ENCODE data around the gene RNASEH1. TPM values are rescaled to one million over a fixed set of nuclear protein-coding genes. Genes with fewer than 3 reads are reported as not detected.

RNASEH1 gene
- total RNA-seq, 1 donor from 2014 or later: 25.5 TPM

- DNase-seq (ENCODE audit: extremely low spot score, unreplicated experiment): peak; percentile 81
- H3K4me1 Mint-ChIP-seq (ENCODE audit: unreplicated experiment): no peaks in the 10 kb centered on the region
These were observed 46.2 kb upstream of the RNASEH1 start for GRCh38 chr2:3604207-3604877.

GRCh38 chr2:3603536-3604206 is 45.5 kb upstream of the RNASEH1 start:
- no peaks in the 10 kb centered on the region for H3K4me1 Mint-ChIP-seq (ENCODE audit: unreplicated experiment)
- H3K27me3 Mint-ChIP-seq (ENCODE audit: unreplicated experiment): no peaks in the 10 kb centered on the region
- peak; percentile 70 for DNase-seq (ENCODE audit: extremely low spot score, unreplicated experiment)
- no peak for TF ChIP-seq CTCF (IDR thresholded peaks at IDR 0.05)
- no peaks in the 10 kb centered on the region for H3K9me3 Mint-ChIP-seq (ENCODE audit: unreplicated experiment)
- H3K4me3 Mint-ChIP-seq (ENCODE audit: unreplicated experiment): no peak overlapping the region
- no peaks in the 10 kb centered on the region for H3K36me3 Mint-ChIP-seq (ENCODE audit: unreplicated experiment)
- H3K27ac Mint-ChIP-seq (ENCODE audit: unreplicated experiment): no peak overlapping the region

More at GRCh38 chr2:3604207-3604877, 46.2 kb upstream of the RNASEH1 start:
- no peaks in the 10 kb centered on the region for H3K27me3 Mint-ChIP-seq (ENCODE audit: unreplicated experiment)
- no peak overlapping the region for H3K27ac Mint-ChIP-seq (ENCODE audit: unreplicated experiment)
- no peak overlapping the region for H3K4me3 Mint-ChIP-seq (ENCODE audit: unreplicated experiment)
- H3K9me3 Mint-ChIP-seq (ENCODE audit: unreplicated experiment): no peaks in the 10 kb centered on the region
- H3K36me3 Mint-ChIP-seq (ENCODE audit: unreplicated experiment): no peaks in the 10 kb centered on the region
- TF ChIP-seq CTCF (IDR thresholded peaks at IDR 0.05): no peak

GRCh38 chr2:3602553-3603339 is 44.6 kb upstream of the RNASEH1 start:
- no peak for TF ChIP-seq CTCF (IDR thresholded peaks at IDR 0.05)
- H3K4me1 Mint-ChIP-seq (ENCODE audit: unreplicated experiment): no peaks in the 10 kb centered on the region
- peaks cover 3% of the 10 kb centered on the region for H3K27me3 Mint-ChIP-seq (ENCODE audit: unreplicated experiment)
- H3K27ac Mint-ChIP-seq (ENCODE audit: unreplicated experiment): no peak overlapping the region
- H3K36me3 Mint-ChIP-seq (ENCODE audit: unreplicated experiment): no peaks in the 10 kb centered on the region
- no peaks in the 10 kb centered on the region for H3K9me3 Mint-ChIP-seq (ENCODE audit: unreplicated experiment)
- peak; percentile 82 for DNase-seq (ENCODE audit: extremely low spot score, unreplicated experiment)
- H3K4me3 Mint-ChIP-seq (ENCODE audit: unreplicated experiment): no peak overlapping the region

GRCh38 chr2:3601561-3602271 is 43.6 kb upstream of the RNASEH1 start:
- peak; percentile 59 for DNase-seq (ENCODE audit: extremely low spot score, unreplicated experiment)
- Mint-ChIP-seq H3K9me3 (ENCODE audit: unreplicated experiment) (no peaks in the 10 kb centered on the region), H3K36me3 (ENCODE audit: unreplicated experiment) (no peaks in the 10 kb centered on the region), H3K27ac (ENCODE audit: unreplicated experiment) (no peak overlapping the region), H3K4me3 (ENCODE audit: unreplicated experiment) (no peak overlapping the region), H3K4me1 (ENCODE audit: unreplicated experiment) (no peaks in the 10 kb centered on the region), H3K27me3 (ENCODE audit: unreplicated experiment) (peaks cover 3% of the 10 kb centered on the region)
- no peak for TF ChIP-seq CTCF (IDR thresholded peaks at IDR 0.05)
